ENCODE results near the gene BAHCC1.

Gene BAHCC1

DNA sequence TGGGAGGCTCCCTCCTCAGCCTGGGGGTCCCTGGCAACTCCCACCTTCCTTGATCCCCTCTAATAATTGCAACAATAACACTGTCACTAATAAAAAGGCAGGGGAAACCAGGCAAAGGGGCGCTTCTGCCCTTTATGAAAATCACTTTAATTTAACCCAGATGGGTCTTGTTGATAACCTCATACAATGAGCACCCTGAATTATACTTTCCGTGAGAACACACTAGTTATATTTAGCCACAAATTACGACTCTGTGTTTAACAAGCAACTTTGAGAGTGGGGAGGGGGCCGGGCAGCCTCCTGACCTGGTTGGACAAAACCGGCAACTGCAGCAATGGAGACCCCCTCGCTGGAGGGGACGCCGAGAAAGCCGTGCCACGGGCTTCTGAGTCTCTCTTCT lies 5.7 kb upstream of the BAHCC1 start:
- Histone ChIP-seq H3K36me3 (ENCODE audit: insufficient read depth, low read length) (no peaks in the 10 kb centered on the region), H3K27me3 (ENCODE audit: insufficient read depth, low read length) (0 out of 2 replicates have a peak, but pooled peaks cover 3% of the 10 kb centered on the region), H3K4me2 (ENCODE audit: low read length) (no peak overlapping the region), H3K9ac (ENCODE audit: low read length) (no peak overlapping the region), H3K9me2 (ENCODE audit: low read depth, low read length) (no peaks in the 10 kb centered on the region), H4K20me1 (ENCODE audit: insufficient read depth, low read length) (no peaks in the 10 kb centered on the region), H3K9me3 (ENCODE audit: low read length) (no peaks in the 10 kb centered on the region), H3F3A (ENCODE audit: insufficient read depth, low read length) (no peaks in the 10 kb centered on the region), H3K27ac (ENCODE audit: low read depth, low read length, poor library complexity, severe bottlenecking) (no peak overlapping the region), H3K4me1 (ENCODE audit: insufficient read depth, low read length, severe bottlenecking) (no peaks in the 10 kb centered on the region), H2AFZ (ENCODE audit: low read length) (no peak overlapping the region), H3K4me3 (ENCODE audit: low read depth, low read length, poor library complexity, severe bottlenecking) (no peak overlapping the region), H3K79me2 (ENCODE audit: insufficient read depth, low read length) (no peaks in the 10 kb centered on the region)
- no peak for TF ChIP-seq EZH2 (IDR thresholded peaks at IDR 0.05; ENCODE audit: borderline replicate concordance, low read length)
- TF ChIP-seq, protein P1, sequence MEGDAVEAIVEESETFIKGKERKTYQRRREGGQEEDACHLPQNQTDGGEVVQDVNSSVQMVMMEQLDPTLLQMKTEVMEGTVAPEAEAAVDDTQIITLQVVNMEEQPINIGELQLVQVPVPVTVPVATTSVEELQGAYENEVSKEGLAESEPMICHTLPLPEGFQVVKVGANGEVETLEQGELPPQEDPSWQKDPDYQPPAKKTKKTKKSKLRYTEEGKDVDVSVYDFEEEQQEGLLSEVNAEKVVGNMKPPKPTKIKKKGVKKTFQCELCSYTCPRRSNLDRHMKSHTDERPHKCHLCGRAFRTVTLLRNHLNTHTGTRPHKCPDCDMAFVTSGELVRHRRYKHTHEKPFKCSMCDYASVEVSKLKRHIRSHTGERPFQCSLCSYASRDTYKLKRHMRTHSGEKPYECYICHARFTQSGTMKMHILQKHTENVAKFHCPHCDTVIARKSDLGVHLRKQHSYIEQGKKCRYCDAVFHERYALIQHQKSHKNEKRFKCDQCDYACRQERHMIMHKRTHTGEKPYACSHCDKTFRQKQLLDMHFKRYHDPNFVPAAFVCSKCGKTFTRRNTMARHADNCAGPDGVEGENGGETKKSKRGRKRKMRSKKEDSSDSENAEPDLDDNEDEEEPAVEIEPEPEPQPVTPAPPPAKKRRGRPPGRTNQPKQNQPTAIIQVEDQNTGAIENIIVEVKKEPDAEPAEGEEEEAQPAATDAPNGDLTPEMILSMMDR (IDR thresholded peaks at IDR 0.05; ENCODE audit: low read length), result no peak

DNA sequence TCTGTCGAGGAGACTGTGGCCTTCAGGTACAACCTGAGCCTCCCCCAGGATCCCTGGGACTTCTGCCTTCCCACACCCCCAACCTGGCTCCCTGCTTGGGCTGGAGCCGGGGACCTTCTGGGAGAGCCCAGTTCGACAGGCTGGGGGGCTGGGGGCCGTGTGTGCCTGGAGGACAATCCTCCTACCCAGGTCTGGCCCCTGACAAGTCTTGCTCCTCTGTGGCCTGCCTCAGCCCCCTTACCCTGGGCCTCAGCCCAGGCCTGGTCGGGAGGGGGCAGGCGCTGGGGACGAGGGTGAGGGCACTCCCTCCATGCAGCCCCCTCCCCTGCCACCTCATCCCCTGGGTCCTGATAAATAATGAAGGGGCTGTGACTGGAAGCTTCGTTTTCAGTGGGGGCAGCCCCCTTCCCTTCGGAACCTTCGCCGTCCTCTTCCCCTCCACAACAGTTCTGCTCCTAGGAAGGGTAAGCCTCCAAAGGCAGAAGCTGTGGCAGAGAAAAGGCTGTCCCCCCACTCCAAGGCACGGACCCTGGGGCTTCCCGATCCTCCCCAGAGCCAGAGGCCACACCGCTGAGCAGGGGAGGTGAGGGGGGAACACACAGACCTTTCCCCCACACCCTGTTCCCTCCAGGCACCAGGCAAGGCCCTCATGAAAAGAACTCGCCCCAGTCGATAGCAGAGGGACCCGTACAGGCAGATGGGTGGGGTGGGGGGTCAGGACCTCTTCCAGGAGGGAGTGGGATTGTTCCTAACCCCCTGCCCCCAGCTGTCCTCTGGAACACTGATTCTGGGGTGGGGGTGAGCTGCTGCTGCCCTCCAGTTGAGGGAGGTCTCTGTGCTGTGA lies 5.0 kb upstream of the BAHCC1 start:
- Histone ChIP-seq H3K9me3 (ENCODE audit: low read length) (no peaks in the 10 kb centered on the region), H3K27me3 (ENCODE audit: insufficient read depth, low read length) (0 out of 2 replicates have a peak, but pooled peaks cover 3% of the 10 kb centered on the region), H3K36me3 (ENCODE audit: insufficient read depth, low read length) (no peaks in the 10 kb centered on the region), H2AFZ (ENCODE audit: low read length) (no peak overlapping the region), H3K4me2 (ENCODE audit: low read length) (no peak overlapping the region), H3K9me2 (ENCODE audit: low read depth, low read length) (no peaks in the 10 kb centered on the region), H3F3A (ENCODE audit: insufficient read depth, low read length) (no peaks in the 10 kb centered on the region), H3K9ac (ENCODE audit: low read length) (no peak overlapping the region), H3K4me3 (ENCODE audit: low read depth, low read length, poor library complexity, severe bottlenecking) (no peak overlapping the region), H3K27ac (ENCODE audit: low read depth, low read length, poor library complexity, severe bottlenecking) (no peak overlapping the region), H3K79me2 (ENCODE audit: insufficient read depth, low read length) (no peaks in the 10 kb centered on the region), H3K4me1 (ENCODE audit: insufficient read depth, low read length, severe bottlenecking) (no peaks in the 10 kb centered on the region), H4K20me1 (ENCODE audit: insufficient read depth, low read length) (no peaks in the 10 kb centered on the region)
- TF ChIP-seq, protein P1 (IDR thresholded peaks at IDR 0.05; ENCODE audit: low read length), result no peak
- TF ChIP-seq EZH2 (IDR thresholded peaks at IDR 0.05; ENCODE audit: borderline replicate concordance, low read length), result no peak

DNA sequence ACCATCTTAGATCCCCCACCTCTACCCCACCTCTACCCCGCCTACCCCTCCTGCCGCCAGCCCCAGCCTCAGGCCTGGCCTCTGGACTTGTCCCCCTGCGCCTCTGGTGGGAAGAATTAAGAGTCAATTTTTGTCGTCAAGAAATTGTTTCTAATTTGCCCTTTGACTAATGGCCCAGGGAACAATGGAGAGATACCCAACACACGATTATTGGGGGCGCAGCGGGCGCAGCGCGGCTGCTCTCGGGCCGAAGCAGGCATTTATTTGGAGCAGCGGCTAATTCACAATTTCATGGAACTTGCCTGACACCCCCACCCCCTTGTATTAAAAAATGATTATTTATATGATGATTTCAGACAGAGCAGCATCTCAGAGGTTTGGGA lies 4.4 kb upstream of the BAHCC1 start:
- Histone ChIP-seq H3K4me1 (ENCODE audit: insufficient read depth, low read length, severe bottlenecking) (no peaks in the 10 kb centered on the region), H3K4me2 (ENCODE audit: low read length) (no peak overlapping the region), H3K9me3 (ENCODE audit: low read length) (no peaks in the 10 kb centered on the region), H3K9me2 (ENCODE audit: low read depth, low read length) (no peaks in the 10 kb centered on the region), H3F3A (ENCODE audit: insufficient read depth, low read length) (no peaks in the 10 kb centered on the region), H3K9ac (ENCODE audit: low read length) (no peak overlapping the region), H3K27ac (ENCODE audit: low read depth, low read length, poor library complexity, severe bottlenecking) (no peak overlapping the region), H2AFZ (ENCODE audit: low read length) (no peak overlapping the region), H3K4me3 (ENCODE audit: low read depth, low read length, poor library complexity, severe bottlenecking) (no peak overlapping the region), H3K27me3 (ENCODE audit: insufficient read depth, low read length) (0 out of 2 replicates have a peak, but pooled peaks cover 3% of the 10 kb centered on the region), H3K79me2 (ENCODE audit: insufficient read depth, low read length) (no peaks in the 10 kb centered on the region), H3K36me3 (ENCODE audit: insufficient read depth, low read length) (no peaks in the 10 kb centered on the region), H4K20me1 (ENCODE audit: insufficient read depth, low read length) (no peaks in the 10 kb centered on the region)
- no peak for TF ChIP-seq EZH2 (IDR thresholded peaks at IDR 0.05; ENCODE audit: borderline replicate concordance, low read length)
- TF ChIP-seq, protein P1 (IDR thresholded peaks at IDR 0.05; ENCODE audit: low read length), result no peak

Measured in OCI-LY1 (cell line).